GM12878 (cell line): Measurements from ENCODE around the gene NKIRAS1.

Experiments
- CBX5 ChIP-seq: sonication (generic); IDR thresholded peaks from 2 replicates; pipeline ENCODE4 v1.6.1; 2016; ENCODE audit warnings: low read depth, moderate library complexity, mild to moderate bottlenecking, inconsistent platforms
- CTCF ChIP-seq, 3 experiments: IDR thresholded peaks in 2 of 3; conservative IDR thresholded peaks in 1 of 3; 2 replicates each; pipeline ENCODE4 v1.5.1; 2011; ENCODE audit warnings: low read depth in 3 of 3, low read length in 3 of 3, mild to moderate bottlenecking in 3 of 3, control low read depth in 2 of 3, moderate library complexity in 2 of 3, inconsistent platforms in 1 of 3, mixed read lengths in 1 of 3; ENCODE audit not compliant: control insufficient read depth in 2 of 3, insufficient read depth in 1 of 3; ENCODE audit errors: extremely low read depth in 1 of 3
- EZH2 ChIP-seq: IDR thresholded peaks from 2 replicates; pipeline ENCODE4 v1.6.1; 2012; ENCODE audit warnings: low read depth, mild to moderate bottlenecking, control low read depth, inconsistent platforms, low read length, borderline replicate concordance; ENCODE audit not compliant: control insufficient read depth
- RAD21 ChIP-seq: IDR thresholded peaks from 2 replicates; pipeline ENCODE4 v1.6.1; 2011; ENCODE audit warnings: mild to moderate bottlenecking, low read depth, low read length, moderate library complexity; ENCODE audit not compliant: insufficient read depth

GRCh38 chr3:23880703-23881339, 36.0 kb downstream of the NKIRAS1 start:
- no peak for TF ChIP-seq RAD21
- no peak for TF ChIP-seq CBX5
- TF ChIP-seq CTCF (IDR thresholded peaks at IDR 0.05 in 2 of 3, conservative IDR thresholded peaks at IDR 0.05 in 1 of 3; ENCODE audit: control insufficient read depth in 2 of 3, extremely low read depth in 1 of 3, insufficient read depth in 1 of 3, low read depth in 3 of 3, low read length in 3 of 3), result no peak
- no peak for TF ChIP-seq EZH2
